WTC11 (cell line): ENCODE data around the gene LRRC4B. TPM values are rescaled to one million over a fixed set of nuclear protein-coding genes. Genes with fewer than 3 reads are reported as not detected.

Source experiments
- ATAC-seq: fragments of 200-7000 bp; cut with Tn5 transposase; 2 replicates; pipeline ENCODE4 v1.10.0; 2021; ENCODE audit warnings: mild to moderate bottlenecking, moderate library complexity
- CTCF ChIA-PET: fragments of 300-600 bp; sonication (Branson Sonifier 250); formaldehyde crosslinking; loops from one replicate; lab custom pipeline; 2021; ENCODE audit warnings: antibody characterized with exemption; lab: Charles Lee
- POLR2A ChIA-PET: fragments of 350-600 bp; sonication (Branson Sonifier 250); formaldehyde crosslinking; loops from one replicate; lab custom pipeline; 2021; ENCODE audit warnings: antibody characterized with exemption; lab: Charles Lee
- DNase-seq: peaks from one replicate; pipeline ENCODE4 v3.0.0; 2021; ENCODE audit warnings: low spot score
- H3K27ac Mint-ChIP-seq: 2 replicates; pipeline ENCODE4 v1.8.0; 2021; ENCODE audit warnings: mixed read lengths
- H3K27me3 Mint-ChIP-seq: 2 replicates; pipeline ENCODE4 v1.8.0; 2021; ENCODE audit warnings: low read depth, mild to moderate bottlenecking, moderate library complexity, mixed read lengths
- H3K36me3 Mint-ChIP-seq: 2 replicates; pipeline ENCODE4 v1.8.0; 2021; ENCODE audit warnings: mixed read lengths
- H3K4me1 Mint-ChIP-seq: 2 replicates; pipeline ENCODE4 v1.8.0; 2022; ENCODE audit warnings: mixed read lengths
- H3K4me3 Mint-ChIP-seq: 2 replicates; pipeline ENCODE4 v1.8.0; 2021; ENCODE audit warnings: mild to moderate bottlenecking, moderate library complexity, mixed read lengths
- H3K9me3 Mint-ChIP-seq: 2 replicates; pipeline ENCODE4 v1.8.0; 2021; ENCODE audit warnings: mixed read lengths
- AFF4 ChIP-seq: sonication (generic); formaldehyde crosslinking; IDR thresholded peaks from 2 replicates; pipeline ENCODE4 v1.8.1; 2023; ENCODE audit warnings: mild to moderate bottlenecking, missing genetic modification reagents, borderline replicate concordance
- ATF3 ChIP-seq: sonication (generic); formaldehyde crosslinking; conservative IDR thresholded peaks from 2 replicates; pipeline ENCODE4 v1.8.1; 2022; ENCODE audit warnings: mild to moderate bottlenecking, missing genetic modification reagents
- CREM ChIP-seq: sonication (generic); formaldehyde crosslinking; IDR thresholded peaks from 2 replicates; pipeline ENCODE4 v1.8.1; 2022; ENCODE audit warnings: mild to moderate bottlenecking, missing genetic modification reagents, moderate library complexity
- CTCF ChIP-seq: fragments of 200-600 bp; IDR thresholded peaks from 2 replicates; pipeline ENCODE4 v1.8.0; 2022; ENCODE audit warnings: antibody characterized with exemption
- FOXJ3 ChIP-seq: sonication (generic); formaldehyde crosslinking; IDR thresholded peaks from 2 replicates; pipeline ENCODE4 v1.9.0; 2021; ENCODE audit warnings: missing genetic modification reagents, mild to moderate bottlenecking, borderline replicate concordance
- GRHL2 ChIP-seq: fragments of 250-450 bp; sonication (Bioruptor Pico); IDR thresholded peaks from 2 replicates; pipeline ENCODE4 v1.8.0; 2022; ENCODE audit warnings: mild to moderate bottlenecking, moderate library complexity; ENCODE audit not compliant: insufficient replicate concordance, severe bottlenecking
- JAZF1 ChIP-seq: fragments of 250-450 bp; sonication (Bioruptor Pico); IDR thresholded peaks from 2 replicates; pipeline ENCODE4 v1.9.0; 2021; ENCODE audit warnings: moderate library complexity, mild to moderate bottlenecking, inconsistent platforms
- MLX ChIP-seq: sonication (generic); formaldehyde crosslinking; IDR thresholded peaks from 2 replicates; pipeline ENCODE4 v1.8.1; 2023; ENCODE audit warnings: mild to moderate bottlenecking, missing genetic modification reagents, moderate library complexity
- NFATC4 ChIP-seq: fragments of 250-450 bp; sonication (Bioruptor Pico); IDR thresholded peaks from 2 replicates; pipeline ENCODE4 v1.9.0; 2021; ENCODE audit warnings: mild to moderate bottlenecking
- NR3C1 ChIP-seq: sonication (generic); formaldehyde crosslinking; conservative IDR thresholded peaks from 2 replicates; pipeline ENCODE4 v1.8.1; 2023; ENCODE audit warnings: low read depth, mild to moderate bottlenecking, missing genetic modification reagents
- RELA ChIP-seq: sonication (generic); formaldehyde crosslinking; IDR thresholded peaks from 2 replicates; pipeline ENCODE4 v1.8.1; 2022; ENCODE audit warnings: missing genetic modification reagents, mild to moderate bottlenecking, borderline replicate concordance
- RORB ChIP-seq: fragments of 250-450 bp; sonication (Bioruptor Pico); IDR thresholded peaks from 2 replicates; pipeline ENCODE4 v1.9.0; 2021; ENCODE audit warnings: mild to moderate bottlenecking
- TP53 ChIP-seq: sonication (generic); formaldehyde crosslinking; IDR thresholded peaks from 2 replicates; pipeline ENCODE4 v1.8.1; 2023; ENCODE audit warnings: mild to moderate bottlenecking, missing genetic modification reagents
- ZNF219 ChIP-seq: sonication (generic); formaldehyde crosslinking; IDR thresholded peaks from 2 replicates; pipeline ENCODE4 v1.8.0; 2023; ENCODE audit warnings: missing genetic modification reagents, mild to moderate bottlenecking, borderline replicate concordance
- ZNF263 ChIP-seq: sonication (generic); formaldehyde crosslinking; IDR thresholded peaks from 2 replicates; pipeline ENCODE4 v1.8.1; 2022; ENCODE audit warnings: low read depth, mild to moderate bottlenecking, moderate library complexity, missing genetic modification reagents
- ZNF281 ChIP-seq: sonication (generic); formaldehyde crosslinking; IDR thresholded peaks from 2 replicates; pipeline ENCODE4 v1.8.0; 2023; ENCODE audit warnings: mild to moderate bottlenecking, missing genetic modification reagents
- ZNF671 ChIP-seq: fragments of 250-450 bp; sonication (Bioruptor Pico); IDR thresholded peaks from 2 replicates; pipeline ENCODE4 v1.8.0; 2021; ENCODE audit warnings: mild to moderate bottlenecking
- ZSCAN18 ChIP-seq: fragments of 250-450 bp; sonication (Bioruptor Pico); IDR thresholded peaks from 2 replicates; pipeline ENCODE4 v2.1.2; 2022; ENCODE audit warnings: mild to moderate bottlenecking, moderate library complexity
- total RNA-seq: library from RNA; stranded (reverse); gene quantifications from 3 replicates; pipeline ENCODE4 v1.2.3, GENCODE V29; 2021

Gene LRRC4B
- total RNA-seq, 1 experiment from 2014 or later = 10.0 TPM

GRCh38 chr19:50558449-50558848 lies 9.8 kb downstream of the LRRC4B start (continued):
- TF ChIP-seq RELA = no peak
- no peak for TF ChIP-seq JAZF1 (CRISPR knock-in tag)
- TF ChIP-seq ZSCAN18 (CRISPR knock-in tag) = no peak
- no peak for TF ChIP-seq TP53 (CRISPR knock-in tag)
- no peak for TF ChIP-seq MLX (CRISPR knock-in tag)
- no peak for TF ChIP-seq ATF3 (CRISPR knock-in tag)

- ATAC-seq (no peak), DNase-seq (no peak)
- Mint-ChIP-seq H3K4me3 (no peak overlapping the region), H3K9me3 (no peaks in the 10 kb centered on the region), H3K27ac (no peak overlapping the region), H3K36me3 (no peaks in the 10 kb centered on the region), H3K4me1 (peaks cover 13% of the 10 kb centered on the region), H3K27me3 (peaks cover 59% of the 10 kb centered on the region)
- TF ChIP-seq GRHL2 (no peak), ZNF263 (CRISPR knock-in tag) (no peak), ZNF219 (no peak), CREM (no peak), ZNF671 (CRISPR knock-in tag) (no peak), AFF4 (CRISPR knock-in tag) (no peak), CTCF (no peak), NFATC4 (CRISPR knock-in tag) (no peak), ZNF281 (CRISPR knock-in tag) (no peak), RORB (CRISPR knock-in tag) (no peak), NR3C1 (CRISPR knock-in tag) (no peak), FOXJ3 (no peak)
- ChIA-PET POLR2A (interaction anchor here (0.6 kb wide), 1 partner anchor 210 kb away, joined by 3 read pairs; no protein-coding TSS in a partner anchor), CTCF (interaction anchor here (0.9 to 6.7 kb wide), 6 partner anchors 10 to 164 kb away, joined by 3 to 200 read pairs (median 22); partner anchors contain the start of gene CLEC11A)
Observed at GRCh38 chr19:50558039-50558438, 10.2 kb downstream of the LRRC4B start.
